ENCODE data around the gene MEF2C. TPM values are rescaled to one million over a fixed set of nuclear protein-coding genes. Genes with fewer than 3 reads are reported as not detected.
"Not testable (repeated sequence)": the region's sequence is repeated elsewhere in the genome, so short reads cannot be mapped to it uniquely, and the experiment has no call there.

Gene MEF2C
- polyA plus RNA-seq, 3 donors, result 3.3 to 15.6 (median 14.3) TPM

- no peak overlapping the region for H3K27ac ChIP-seq (ENCODE audit: low read depth, low read length)
- WGBS, 3 donors, result 39 to 52% (median 44%) methylated on average over 5 of the region's 5 CpGs
These were observed 7.4 kb downstream of the MEF2C start for GRCh38 chr5:88875341-88876234.

- WGBS, 3 donors, result 64 to 81% (median 79%) methylated on average over 6 of the region's 6 CpGs
These were observed 9.5 kb downstream of the MEF2C start for GRCh38 chr5:88873447-88873846.

GRCh38 chr5:88872971-88873370 lies 10.0 kb downstream of the MEF2C start:
- no peak overlapping the region for H3K27ac ChIP-seq (ENCODE audit: low read depth, low read length)
- whole genome bisulfite sequencing, 3 donors, result 73 to 89% (median 77%) methylated on average over 6 of the region's 6 CpGs

More at GRCh38 chr5:88873447-88873846, 9.5 kb downstream of the MEF2C start:
- no peak overlapping the region for H3K27ac ChIP-seq (ENCODE audit: low read depth, low read length)

GRCh38 chr5:88870285-88870684 lies 12.7 kb downstream of the MEF2C start:
- WGBS, 3 donors, result 49 to 69% (median 63%) methylated on average over 2 of the region's 2 CpGs
- H3K27ac ChIP-seq (ENCODE audit: low read depth, low read length), result no peak overlapping the region

- WGBS, 3 donors, result 78 to 88% (median 87%) methylated on average over 7 of the region's 7 CpGs
- no peak overlapping the region for H3K27ac ChIP-seq (ENCODE audit: low read depth, low read length)
These were observed 14.4 kb downstream of the MEF2C start for GRCh38 chr5:88868468-88869068.

GRCh38 chr5:88867638-88868037 lies 15.3 kb downstream of the MEF2C start:
- WGBS, 3 donors, result 90 to 95% (median 93%) methylated on average over 6 of the region's 6 CpGs
- H3K27ac ChIP-seq (ENCODE audit: low read depth, low read length), result no peak overlapping the region

GRCh38 chr5:88863523-88863922 lies 19.5 kb downstream of the MEF2C start:
- WGBS, 3 donors, result 94 to 97% (median 96%) methylated on average over 5 of the region's 5 CpGs

GRCh38 chr5:88862547-88863175 lies 20.3 kb downstream of the MEF2C start:
- H3K27ac ChIP-seq (ENCODE audit: low read depth, low read length), result no peak overlapping the region
- WGBS, 3 donors, result 90 to 97% (median 97%) methylated on average over 5 of the region's 5 CpGs

More at GRCh38 chr5:88863523-88863922, 19.5 kb downstream of the MEF2C start:
- no peak overlapping the region for H3K27ac ChIP-seq (ENCODE audit: low read depth, low read length)

GRCh38 chr5:88861231-88861630 lies 21.8 kb downstream of the MEF2C start:
- H3K27ac ChIP-seq (ENCODE audit: low read depth, low read length), result no peak overlapping the region
- 40 to 84% (median 80%) methylated on average over 2 of the region's 2 CpGs for WGBS, 3 donors

- WGBS, 3 donors, result 74 to 93% (median 85%) methylated on average over 1 of the region's 1 CpG
- H3K27ac ChIP-seq (ENCODE audit: low read depth, low read length), result no peak overlapping the region
These were observed 22.5 kb downstream of the MEF2C start for GRCh38 chr5:88860501-88860900.

GRCh38 chr5:88858392-88858791 lies 24.6 kb downstream of the MEF2C start:
- WGBS, 3 donors, result 80 to 96% (median 89%) methylated on average over 1 of the region's 1 CpG

GRCh38 chr5:88856381-88856780 lies 26.6 kb downstream of the MEF2C start:
- not testable (repeated sequence) for H3K27ac ChIP-seq (ENCODE audit: low read depth, low read length)
- WGBS, 3 donors, result 59 to 92% (median 70%) methylated on average over 3 of the region's 3 CpGs

More at GRCh38 chr5:88858392-88858791, 24.6 kb downstream of the MEF2C start:
- H3K27ac ChIP-seq (ENCODE audit: low read depth, low read length), result no peak overlapping the region

- 82 to 94% (median 91%) methylated on average over 2 of the region's 2 CpGs for WGBS, 3 donors
These were observed 28.2 kb downstream of the MEF2C start for GRCh38 chr5:88854769-88855168.

GRCh38 chr5:88847420-88847819 lies 35.6 kb downstream of the MEF2C start:
- 18 to 25% (median 25%) methylated on average over 1 of the region's 1 CpG for WGBS, 3 donors
- H3K27ac ChIP-seq (ENCODE audit: low read depth, low read length), result no peak overlapping the region

More at GRCh38 chr5:88854769-88855168, 28.2 kb downstream of the MEF2C start:
- H3K27ac ChIP-seq (ENCODE audit: low read depth, low read length), result no peak overlapping the region

- H3K27ac ChIP-seq (ENCODE audit: low read depth, low read length), result no peak overlapping the region
- 73 to 98% (median 97%) methylated on average over 1 of the region's 1 CpG for WGBS, 3 donors
These were observed 36.5 kb downstream of the MEF2C start for GRCh38 chr5:88846434-88846833.

- H3K27ac ChIP-seq (ENCODE audit: low read depth, low read length), result no peak overlapping the region
- 57 to 67% (median 59%) methylated on average over 8 of the region's 8 CpGs for WGBS, 3 donors
These were observed 37.8 kb downstream of the MEF2C start for GRCh38 chr5:88845081-88845697.

- H3K27ac ChIP-seq (ENCODE audit: low read depth, low read length), result no peak overlapping the region
- 72 to 82% (median 79%) methylated on average over 4 of the region's 4 CpGs for WGBS, 3 donors
These were observed 40.2 kb downstream of the MEF2C start for GRCh38 chr5:88842784-88843183.

- no peak overlapping the region for H3K27ac ChIP-seq (ENCODE audit: low read depth, low read length)
- WGBS, 3 donors, result 72 to 79% (median 75%) methylated on average over 4 of the region's 4 CpGs
These were observed 41.8 kb downstream of the MEF2C start for GRCh38 chr5:88841212-88841611.

- no peak overlapping the region for H3K27ac ChIP-seq (ENCODE audit: low read depth, low read length)
These were observed 42.5 kb downstream of the MEF2C start for GRCh38 chr5:88840495-88840894.
